GM12891 (cell line): Measurements from ENCODE around the gene NADK.
A peak's percentile ranks its signal among the peaks of the same experiment; 100 is the strongest.
"Not testable (repeated sequence)": the region's sequence is repeated elsewhere in the genome, so short reads cannot be mapped to it uniquely, and the experiment has no call there.

ENCODE experiments used
- DNase-seq: peaks from one replicate; pipeline ENCODE4 v3.0.0; 2011; ENCODE audit warnings: low spot score; ENCODE audit not compliant: insufficient read length
- FAIRE-seq: peaks from 2 replicates; lab custom pipeline; 2011; peaks lifted over from hg19 to GRCh38; lab: Jason Lieb, UNC
- PAX5 ChIP-seq: IDR thresholded peaks from 2 replicates; pipeline ENCODE4 v1.6.1; 2011; ENCODE audit warnings: low read length, moderate library complexity, mild to moderate bottlenecking; ENCODE audit not compliant: insufficient read depth, severe bottlenecking
- POLR2A ChIP-seq: IDR thresholded peaks from 2 replicates; pipeline ENCODE4 v1.6.1; 2011; ENCODE audit warnings: low read depth, low read length, control low read depth
- POLR2AphosphoS5 ChIP-seq: IDR thresholded peaks from 2 replicates; pipeline ENCODE4 v1.6.1; 2011; ENCODE audit warnings: low read depth, low read length, control low read depth
- POU2F2 ChIP-seq: IDR thresholded peaks from 2 replicates; pipeline ENCODE4 v1.6.1; 2011; ENCODE audit warnings: low read depth, mild to moderate bottlenecking, control low read depth, low read length, moderate library complexity
- SPI1 ChIP-seq: IDR thresholded peaks from 2 replicates; pipeline ENCODE4 v1.6.1; 2011; ENCODE audit warnings: low read depth, low read length, control low read depth
- TAF1 ChIP-seq: IDR thresholded peaks from 2 replicates; pipeline ENCODE4 v1.6.1; 2011; ENCODE audit warnings: low read depth, low read length, control low read depth

Gene NADK

DNA sequence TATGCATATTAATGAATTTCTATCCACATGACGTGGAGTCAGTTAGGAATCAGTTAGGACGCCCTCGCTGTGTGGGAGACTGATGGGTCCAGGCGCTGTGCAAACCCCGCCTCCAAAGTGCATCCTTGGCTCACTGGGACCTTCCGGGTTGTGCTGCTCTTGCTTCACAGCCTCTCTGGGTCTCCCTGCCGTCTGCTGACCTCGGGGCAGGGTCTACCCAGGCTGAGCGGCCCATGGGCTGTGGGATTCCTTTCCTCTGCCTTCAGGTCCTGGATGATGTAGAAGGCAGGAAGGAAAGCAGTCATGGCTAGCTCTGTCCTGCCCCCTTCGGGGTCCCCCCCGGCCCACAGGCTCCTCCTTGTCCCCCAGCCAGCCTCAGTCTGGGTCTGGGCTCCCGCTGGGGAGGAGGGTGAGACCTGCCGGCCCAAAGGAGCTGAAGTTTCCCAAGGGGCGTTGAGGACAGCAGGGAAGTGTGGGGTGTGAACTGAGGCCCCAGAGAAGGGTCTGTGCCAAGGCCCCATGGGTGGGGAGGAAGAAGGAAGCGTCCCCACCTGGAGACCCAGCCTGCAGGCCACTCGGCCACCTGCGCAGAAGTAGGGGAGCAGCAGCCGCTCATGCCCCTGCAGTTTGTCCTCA is 29.5 kb downstream of the NADK start:
- DNase-seq: no peak

DNA sequence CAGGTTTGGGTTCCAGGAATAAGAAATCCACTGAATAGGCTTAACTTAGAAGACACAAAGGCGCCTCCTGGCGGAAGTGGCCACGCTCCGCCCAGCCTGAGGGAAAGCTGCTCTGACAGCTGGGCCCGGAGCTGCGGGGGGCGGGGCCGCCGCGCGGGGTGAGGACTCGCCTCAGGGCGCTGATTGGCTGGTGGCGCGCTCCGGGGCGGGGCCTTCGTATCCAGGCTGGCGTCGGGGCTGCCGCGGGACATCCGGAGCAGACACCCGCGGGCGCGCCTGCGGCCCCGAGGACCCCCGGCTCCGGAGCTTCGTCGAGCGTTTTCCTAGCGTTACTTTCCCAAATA is 31.7 kb downstream of the NADK start:
- not testable (repeated sequence) for DNase-seq, FAIRE-seq

More for the DNA sequence above, 29.5 kb downstream of the NADK start:
- FAIRE-seq: no peak
- TF ChIP-seq POLR2A: no peak
- no peak for TF ChIP-seq SPI1
- no peak for TF ChIP-seq POLR2AphosphoS5
- TF ChIP-seq TAF1: no peak
- TF ChIP-seq PAX5: no peak
- no peak for TF ChIP-seq POU2F2

DNA sequence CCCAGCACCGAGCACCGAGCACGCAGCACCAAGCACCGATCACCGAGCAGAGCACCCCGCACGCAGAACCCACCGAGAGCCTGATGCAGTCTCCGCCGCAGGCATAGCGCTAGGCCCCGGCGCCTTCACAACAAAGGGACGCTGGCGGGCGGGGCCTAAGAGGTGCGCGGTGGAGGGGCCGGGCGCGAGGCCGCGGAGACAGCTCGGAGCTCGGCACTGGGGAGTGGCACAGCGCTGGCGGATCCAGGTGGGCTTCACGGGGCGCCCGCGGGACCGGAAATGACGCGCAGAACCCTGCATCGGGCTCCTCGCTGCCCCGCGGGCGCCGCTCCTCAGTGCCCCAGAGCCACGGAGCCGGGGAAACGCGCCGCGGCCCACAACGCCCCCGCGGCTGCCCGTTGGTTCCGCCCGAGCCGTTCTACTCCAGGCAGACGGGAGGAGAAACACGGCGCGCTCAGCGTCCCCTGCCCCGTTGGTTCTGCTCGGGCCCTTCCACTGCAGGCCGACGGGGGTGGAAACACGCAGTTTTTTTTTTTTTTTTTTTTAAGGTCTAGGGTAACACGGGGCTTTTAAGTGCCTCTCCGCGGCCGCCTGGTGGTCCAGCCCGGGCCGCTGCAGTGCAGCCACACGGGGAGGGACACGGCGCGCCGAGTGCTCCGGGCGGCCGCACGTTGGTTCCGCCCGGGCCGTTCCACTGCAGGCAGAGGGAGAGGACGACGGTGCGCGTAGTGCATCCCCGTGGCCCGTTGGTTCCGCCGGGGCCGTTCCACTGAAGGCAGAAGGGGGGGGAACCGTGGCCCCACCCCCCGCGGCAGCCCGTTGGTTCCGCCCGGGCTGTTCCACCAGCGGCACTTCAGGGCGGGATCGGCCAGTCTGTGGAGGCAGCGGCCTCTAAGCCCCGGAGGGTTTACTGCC is 32.4 kb downstream of the NADK start:
- not testable (repeated sequence) for DNase-seq
- FAIRE-seq: peak; percentile 99

DNA sequence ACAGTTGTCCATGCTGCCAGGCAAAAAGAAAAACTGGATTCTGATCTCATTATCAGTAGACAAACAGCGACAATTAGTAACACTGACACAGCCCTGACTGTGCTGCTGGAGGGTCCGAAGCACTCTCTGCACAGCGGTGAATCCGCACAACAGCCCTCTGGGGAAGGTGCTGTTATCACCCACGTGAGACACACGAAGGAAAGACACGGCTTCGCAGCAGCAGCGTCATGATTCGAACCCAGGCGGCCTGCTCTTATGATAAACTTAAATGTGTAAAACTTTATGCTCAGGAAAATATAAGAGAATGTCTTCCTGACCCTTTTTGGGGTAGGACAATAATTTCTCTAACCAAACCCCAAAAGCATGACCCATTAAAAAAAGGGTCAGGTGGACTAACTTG is 35.7 kb downstream of the NADK start:
- not testable (repeated sequence) for DNase-seq, FAIRE-seq

DNA sequence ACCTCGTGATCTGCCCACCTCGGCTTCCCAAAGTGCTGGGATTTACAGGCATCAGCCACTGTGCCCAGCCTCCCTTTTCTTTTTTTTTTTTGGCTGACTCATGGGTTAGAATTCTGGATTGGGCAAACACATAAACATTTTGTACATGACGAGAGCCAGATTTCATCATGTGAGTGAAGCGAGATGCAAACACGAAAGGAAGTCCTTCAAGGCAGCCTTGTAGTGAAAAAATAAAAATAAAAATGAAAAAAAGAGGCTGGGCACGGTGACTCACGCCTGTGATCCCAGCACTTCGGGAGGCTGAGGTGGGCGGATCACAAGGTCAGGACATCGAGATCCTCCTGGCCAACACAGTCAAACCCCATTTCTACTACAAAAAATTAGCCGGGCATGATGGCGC is 37.3 kb downstream of the NADK start:
- not testable (repeated sequence) for FAIRE-seq, DNase-seq

DNA sequence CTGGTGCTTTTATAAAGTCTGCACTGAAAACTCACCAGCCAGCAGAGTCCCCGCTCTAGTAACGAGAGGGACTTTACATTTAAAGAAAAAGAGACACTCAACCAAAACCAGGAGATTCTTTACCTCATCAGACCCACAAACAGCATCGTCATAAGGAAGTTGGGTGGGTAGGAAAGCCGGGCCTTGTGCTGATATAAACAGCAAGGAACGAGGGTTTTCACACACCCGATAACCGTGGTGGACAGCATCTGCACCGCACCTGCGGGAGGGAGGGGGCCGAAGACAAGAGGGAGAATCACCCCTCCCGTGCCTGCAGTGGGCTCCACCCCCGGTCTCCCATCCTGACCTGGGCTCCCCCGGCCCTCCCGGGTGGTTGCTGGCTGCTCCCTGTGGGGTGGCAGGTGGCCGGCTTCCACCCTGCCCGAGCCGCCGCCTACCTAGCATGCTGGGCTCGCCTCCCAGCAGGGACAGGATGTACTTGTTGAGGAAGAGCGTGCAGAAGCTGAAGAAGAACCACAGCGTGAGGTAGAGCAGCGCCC is 39.4 kb downstream of the NADK start:
- DNase-seq, FAIRE-seq: not testable (repeated sequence)

DNA sequence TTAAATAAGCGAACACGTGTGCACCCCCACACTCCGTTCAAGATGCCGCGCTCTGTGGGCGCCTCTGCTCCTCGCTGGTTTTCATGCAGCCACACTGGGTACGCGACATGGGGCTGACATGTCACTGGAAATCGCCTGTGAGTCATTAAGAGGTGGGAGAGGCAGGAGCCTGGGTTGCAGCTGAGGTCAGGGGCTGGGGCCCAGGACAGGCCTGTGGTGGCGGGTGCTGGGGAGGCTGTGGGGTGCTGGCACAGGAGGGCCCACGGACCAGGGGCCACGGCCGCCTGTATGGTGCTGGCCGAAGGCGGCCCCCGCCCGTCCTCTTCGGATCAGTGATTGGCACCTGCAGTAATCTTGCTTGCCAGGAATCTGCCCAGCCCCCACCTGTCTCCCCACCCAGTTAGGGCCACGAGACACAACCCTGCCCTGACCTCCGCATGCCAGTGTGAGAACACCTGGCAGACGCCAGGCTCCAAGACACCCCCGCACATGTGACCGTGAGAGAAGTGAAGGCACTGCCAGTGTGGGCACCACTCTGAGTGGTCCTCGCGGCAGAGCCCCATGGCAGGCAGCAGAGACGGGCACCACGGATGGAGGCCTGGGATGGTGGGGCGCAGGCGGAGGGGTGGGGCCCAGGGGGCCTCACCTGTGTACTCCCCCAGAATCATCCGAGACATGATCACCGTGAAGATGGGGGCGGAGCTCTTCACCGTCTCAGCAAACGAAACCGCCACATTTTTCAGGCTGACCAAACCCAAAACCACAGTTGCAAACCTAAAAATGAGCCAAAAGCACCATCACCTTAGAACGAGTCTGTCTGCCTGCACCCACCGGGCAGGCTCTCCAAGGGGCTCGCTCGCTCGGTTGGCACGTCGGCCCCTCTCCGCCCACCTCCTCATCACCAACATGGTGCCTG is 40.3 kb downstream of the NADK start:
- peak; percentile 91 for FAIRE-seq
- not testable (repeated sequence) for DNase-seq

DNA sequence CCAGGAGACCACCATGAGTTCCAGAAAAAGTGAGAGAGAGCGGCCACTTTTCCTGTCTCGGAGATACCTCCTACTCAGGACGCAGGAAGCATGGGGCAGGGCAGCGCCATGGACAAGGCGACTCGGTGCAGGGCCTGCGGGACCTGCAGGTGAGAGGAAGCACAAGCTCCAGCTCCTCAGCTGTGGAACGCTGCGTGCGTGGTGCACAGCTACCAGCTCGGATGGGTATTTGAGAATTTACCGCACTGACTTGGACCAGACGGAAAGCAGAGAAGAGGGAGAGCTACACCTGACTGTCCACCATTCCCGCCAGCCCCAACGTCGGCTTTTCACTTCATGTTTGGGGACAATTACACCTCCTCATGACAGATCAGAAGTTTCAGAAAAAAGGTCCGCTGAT is 45.9 kb downstream of the NADK start:
- no peak for FAIRE-seq
- no peak for DNase-seq
- TF ChIP-seq TAF1: no peak
- TF ChIP-seq PAX5: no peak
- TF ChIP-seq POLR2AphosphoS5: no peak
- no peak for TF ChIP-seq SPI1
- TF ChIP-seq POU2F2: no peak
- no peak for TF ChIP-seq POLR2A

DNA sequence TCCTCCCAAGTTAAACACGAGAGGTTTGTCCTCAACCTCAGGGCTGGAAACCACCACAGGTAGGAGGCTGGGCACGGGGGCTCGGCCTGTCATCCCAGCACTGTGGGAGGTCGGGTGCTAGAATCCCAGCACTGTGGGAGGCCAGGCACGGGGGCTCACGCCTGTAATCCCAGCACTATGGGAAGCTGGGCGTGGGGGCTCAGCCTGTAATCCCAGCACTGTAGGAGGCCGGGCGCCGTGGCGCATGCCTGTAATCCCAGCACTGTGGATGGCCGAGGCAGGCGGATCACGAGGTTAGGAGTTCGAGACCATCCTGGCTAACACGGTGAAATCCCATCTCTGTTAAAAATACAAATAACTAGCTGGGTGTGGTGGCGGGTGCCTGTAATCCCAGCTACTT is 47.4 kb downstream of the NADK start:
- TF ChIP-seq POU2F2 (no peak), PAX5 (no peak)
- FAIRE-seq: no peak
- DNase-seq: no peak

DNA sequence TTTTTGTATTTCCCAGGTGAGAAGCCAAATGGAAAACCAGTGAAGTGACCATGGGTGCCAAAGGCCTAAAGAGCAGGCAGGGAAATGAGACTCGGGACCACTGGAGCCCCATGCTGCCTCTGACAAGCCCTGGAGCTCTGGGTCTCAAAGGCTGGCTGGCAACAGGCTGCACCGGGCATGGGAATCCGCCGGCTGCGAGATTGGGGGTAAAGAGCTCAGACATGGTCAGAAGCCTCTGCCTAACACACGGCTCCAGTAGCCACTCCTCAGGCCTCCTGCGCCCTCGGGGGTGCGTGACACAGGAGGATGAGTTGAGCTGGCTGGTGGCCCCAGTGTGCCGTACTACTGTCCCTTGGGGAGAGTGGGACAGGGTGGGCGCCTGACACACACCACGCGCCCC is 48.0 kb downstream of the NADK start:
- not testable (repeated sequence) for DNase-seq, FAIRE-seq

DNA sequence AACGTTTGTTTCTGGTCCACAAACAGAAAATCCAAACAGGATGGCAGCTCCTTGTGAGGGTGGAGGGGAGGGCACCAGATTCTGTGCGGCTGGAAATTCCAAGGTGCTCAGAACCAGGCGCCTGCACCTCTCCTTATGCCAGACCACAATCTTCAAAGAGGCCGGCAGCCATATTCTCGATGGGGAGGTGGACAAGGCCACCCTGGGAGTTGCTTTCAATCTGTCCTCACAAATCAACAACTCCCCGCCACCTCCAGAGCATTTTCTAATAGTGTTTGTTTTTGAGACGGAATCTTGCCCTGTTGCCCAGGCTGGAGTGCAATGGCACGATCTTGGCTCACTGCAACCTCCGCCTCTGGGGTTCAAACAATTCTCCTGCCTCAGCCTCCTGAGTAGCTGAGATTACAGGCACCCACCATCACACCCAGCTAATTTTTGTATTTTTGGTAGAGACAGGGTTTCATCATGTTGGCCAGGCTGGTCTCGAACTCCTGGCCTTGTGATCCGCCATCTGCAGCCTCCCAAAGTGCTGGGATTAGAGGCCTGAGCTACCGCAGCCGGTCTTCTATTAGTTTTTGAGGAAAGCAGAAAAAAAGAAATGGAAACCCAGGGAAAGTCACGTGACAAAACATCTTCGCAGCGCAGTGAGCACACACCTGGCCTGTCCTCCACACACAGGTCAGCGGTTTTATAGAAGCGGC is 49.0 kb downstream of the NADK start:
- not testable (repeated sequence) for FAIRE-seq, DNase-seq

DNA sequence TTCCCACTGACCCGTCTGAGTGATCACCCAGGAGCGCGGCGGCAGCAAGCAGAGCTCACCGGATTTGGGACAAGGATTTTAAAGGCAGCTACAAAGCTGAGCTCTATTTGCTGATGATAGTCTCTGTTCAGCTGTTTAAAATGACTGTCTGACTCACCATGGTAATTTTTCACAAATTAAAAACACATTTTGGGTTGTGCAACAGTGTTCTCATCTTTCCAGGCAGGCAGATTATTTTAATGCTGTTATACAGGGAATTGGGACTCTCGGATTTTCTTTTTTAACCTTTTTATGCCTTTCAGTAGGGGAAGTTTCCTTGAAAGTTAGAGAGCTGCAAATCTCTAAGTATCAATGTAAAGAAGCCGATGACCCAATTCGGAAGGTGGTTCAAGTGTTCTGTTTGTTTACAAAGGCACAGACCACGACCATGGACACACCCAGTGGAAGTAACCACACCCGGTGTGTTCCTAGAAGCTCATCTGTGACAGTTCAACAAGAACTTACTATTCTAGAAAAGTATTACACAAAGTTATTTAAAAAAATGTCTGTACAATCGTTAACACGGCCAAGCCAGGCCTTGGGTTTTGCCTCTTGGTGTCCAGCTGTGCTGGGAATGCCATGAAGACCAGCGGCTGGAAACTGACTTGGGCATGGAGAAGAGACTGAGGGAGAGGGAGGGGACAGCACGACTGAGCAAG is 49.8 kb downstream of the NADK start:
- DNase-seq, FAIRE-seq: not testable (repeated sequence)

DNA sequence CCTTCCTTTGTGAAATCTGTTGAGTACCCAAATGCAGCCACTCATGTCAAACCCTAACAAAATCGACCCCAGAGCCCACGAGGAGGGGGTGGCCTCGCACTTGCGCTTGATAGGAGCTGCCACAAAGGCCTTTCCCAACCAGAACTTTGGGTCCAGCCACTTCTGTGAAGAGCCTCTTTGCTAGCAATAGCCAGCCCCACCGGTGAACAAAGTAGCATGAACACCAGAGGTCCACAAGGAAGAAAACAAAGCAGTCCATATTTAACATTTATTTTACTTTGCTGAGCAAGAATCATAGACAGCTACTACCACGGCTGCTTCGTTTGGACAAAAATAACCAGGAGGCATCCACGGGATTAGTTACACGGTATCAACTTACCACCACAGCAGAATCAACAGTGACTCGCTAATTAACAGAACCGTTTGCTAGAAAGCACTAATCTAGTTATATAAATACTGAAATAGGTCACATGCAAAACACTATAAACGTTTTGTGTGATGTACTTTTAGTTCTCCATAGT is 51.1 kb downstream of the NADK start:
- not testable (repeated sequence) for DNase-seq, FAIRE-seq

DNA sequence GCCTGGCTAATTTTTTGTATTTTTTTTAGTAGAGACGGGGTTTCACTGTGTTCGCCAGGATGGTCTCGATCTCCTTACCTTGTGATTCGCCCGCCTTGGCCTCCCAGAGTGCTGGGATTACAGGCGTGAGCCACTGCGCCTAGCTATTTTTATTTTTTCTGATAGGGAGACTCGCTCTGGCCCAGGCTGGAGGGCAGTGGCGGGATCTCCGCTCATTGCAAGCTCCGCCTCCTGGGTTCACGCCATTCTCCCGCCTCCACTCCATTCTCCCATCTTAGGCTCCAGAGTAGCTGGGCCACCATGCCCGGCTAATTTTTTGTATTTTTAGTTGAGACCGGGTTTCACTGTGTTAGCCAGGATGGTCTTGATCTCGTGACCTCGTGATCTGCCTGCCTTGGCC is 52.2 kb downstream of the NADK start:
- not testable (repeated sequence) for FAIRE-seq, DNase-seq
